CD4-positive, alpha-beta T cell treated with Interleukin-17A for 4 hours (primary cell): Measurements from ENCODE around the gene MRPL23.
A peak's percentile ranks its signal among the peaks of the same experiment; 100 is the strongest.

Source experiments
- DNase-seq: peaks from one replicate; pipeline ENCODE4 v3.0.0-alpha.2; 2020; ENCODE audit warnings: mixed read lengths

The MRPL23 gene

GRCh38 chr11:1946812-1947484 is at the start of gene MRPL23:
TSS of gene MRPL23 (plus strand) at chr11:1947332. CDS start at chr11:1947363, 31 bp downstream.
- no peak for DNase-seq

DNA sequence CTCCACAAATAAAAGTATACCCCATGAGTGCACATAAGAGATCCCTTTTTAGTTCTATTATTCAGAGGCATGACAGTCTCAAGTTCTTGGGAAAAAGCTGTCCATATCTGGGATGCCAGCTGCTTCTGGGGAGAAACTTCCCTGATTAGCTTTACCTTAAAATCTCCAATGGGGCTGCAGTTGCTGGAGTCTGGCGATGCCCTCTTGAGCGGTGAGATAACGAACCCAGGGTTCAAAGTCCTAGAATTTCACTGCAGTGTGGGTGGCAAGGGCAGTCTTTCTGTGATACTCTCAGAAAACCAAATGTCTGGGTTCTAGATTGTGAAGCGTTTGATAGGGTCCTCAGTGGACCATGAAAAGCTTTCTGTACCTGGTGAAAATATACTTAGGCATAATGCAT is 48.0 kb upstream of the MRPL23 start:
- DNase-seq = no peak

DNA sequence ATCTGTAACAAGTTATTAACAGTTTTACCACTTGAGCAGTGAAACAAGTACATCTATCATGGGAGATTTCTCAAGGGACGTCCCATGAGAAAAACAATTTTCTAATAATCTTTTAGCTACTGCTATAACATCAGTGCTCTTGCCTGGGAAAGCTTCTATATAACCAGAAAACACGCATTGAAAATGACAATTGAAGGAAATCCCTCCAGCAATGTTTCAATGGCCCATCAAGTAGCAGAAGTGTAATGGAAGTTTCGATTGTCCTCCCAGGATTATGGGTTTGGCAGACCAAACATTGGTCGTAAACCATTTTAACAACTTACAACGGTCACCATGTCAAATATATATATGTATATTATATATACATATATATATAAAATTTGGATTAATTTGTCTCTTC is 47.4 kb upstream of the MRPL23 start:
- no peak for DNase-seq

DNA sequence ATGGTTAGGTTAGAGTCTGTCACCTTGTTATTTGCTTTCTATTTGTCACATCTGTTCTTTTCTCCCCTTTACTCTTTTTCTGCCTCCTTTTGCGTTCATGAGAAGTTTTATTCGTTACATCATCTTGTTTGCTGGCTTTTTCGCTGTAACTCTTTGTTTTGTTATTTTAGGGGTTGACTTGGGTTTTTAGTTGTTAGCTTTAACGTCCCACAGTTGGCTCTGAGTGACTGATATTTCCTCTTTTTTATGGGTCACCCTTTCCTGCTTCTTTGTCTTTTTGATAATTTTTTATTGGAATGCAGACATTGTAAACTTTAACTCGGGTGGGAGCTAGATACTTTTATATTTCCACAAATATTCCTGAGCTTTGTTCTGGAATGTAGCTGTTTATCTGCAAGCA is 41.0 kb upstream of the MRPL23 start:
- no peak for DNase-seq

- DNase-seq = no peak
Measured at GRCh38 chr11:1906611-1907423, 40.3 kb upstream of the MRPL23 start.

DNA sequence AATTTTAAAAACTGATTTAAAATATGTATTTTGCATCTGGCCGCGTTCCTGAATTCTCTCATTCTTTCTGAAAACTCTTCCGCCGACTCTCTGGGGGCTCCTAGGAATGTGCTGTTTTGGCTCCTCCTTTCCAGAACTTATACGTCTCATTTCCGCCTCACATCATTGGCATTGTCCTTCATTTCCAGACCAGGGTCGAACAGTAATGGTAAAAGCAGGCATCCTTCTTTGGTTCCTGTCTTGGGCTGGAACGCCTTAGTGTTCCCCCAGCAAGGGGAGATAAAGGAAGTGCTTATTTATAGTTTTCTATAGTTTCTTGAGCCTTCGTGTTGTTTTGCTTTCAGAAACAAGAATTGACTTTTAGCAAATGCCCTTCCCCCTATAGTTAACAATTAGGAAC is 38.5 kb upstream of the MRPL23 start:
- no peak for DNase-seq

- no peak for DNase-seq
Measured at GRCh38 chr11:1909524-1909923, 37.6 kb upstream of the MRPL23 start.

GRCh38 chr11:1912289-1912878 is 34.7 kb upstream of the MRPL23 start:
- no peak for DNase-seq

- DNase-seq = no peak
Measured at GRCh38 chr11:1913271-1914060, 33.7 kb upstream of the MRPL23 start.

DNA sequence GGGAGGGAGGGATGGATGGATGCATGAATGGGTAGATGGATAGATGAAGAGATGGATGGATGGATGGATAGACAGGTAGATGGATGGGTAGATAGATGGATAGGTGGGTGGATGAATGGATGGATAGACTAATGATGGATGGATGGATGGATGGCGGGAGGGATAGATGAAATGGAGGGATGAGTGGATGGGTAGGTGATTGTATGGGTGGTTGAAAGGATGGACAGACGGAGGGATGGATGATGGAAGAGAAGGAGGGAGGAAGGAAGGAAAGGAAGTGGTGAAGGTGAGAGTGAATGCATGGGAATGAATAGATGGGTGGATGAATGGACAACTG is 31.4 kb upstream of the MRPL23 start:
- DNase-seq = no peak

GRCh38 chr11:1916132-1916985 is 30.8 kb upstream of the MRPL23 start:
- no peak for DNase-seq

DNA sequence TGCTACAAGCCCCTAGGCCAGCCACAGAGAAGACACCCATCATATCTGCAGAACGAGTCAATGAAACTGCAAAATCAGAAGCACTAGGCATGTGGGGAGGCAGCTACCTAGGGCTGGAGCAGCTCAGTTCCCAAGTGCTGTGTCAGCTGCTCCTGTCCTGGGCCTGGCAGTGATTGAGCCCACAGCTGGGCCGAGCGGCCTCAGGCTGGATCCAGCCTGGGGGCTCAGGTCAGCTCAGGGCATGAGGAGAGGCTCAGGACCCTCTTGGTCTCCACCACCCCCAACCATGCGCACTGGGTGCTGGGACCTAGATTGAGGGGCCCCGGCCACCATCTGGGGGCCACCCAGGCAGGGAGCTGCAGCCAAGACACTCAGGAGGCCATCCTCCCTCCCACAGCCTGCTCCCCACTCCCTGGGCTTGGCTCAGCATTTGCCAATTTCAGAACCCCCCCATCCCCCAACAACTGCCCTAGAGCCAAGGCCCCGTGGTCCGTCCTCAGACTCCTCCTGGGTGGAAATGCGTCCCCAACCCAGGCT is 30.1 kb upstream of the MRPL23 start:
- no peak for DNase-seq

- DNase-seq = peak; percentile 26
Measured at GRCh38 chr11:1917523-1918435, 29.4 kb upstream of the MRPL23 start.

- DNase-seq = peak; percentile 20
Measured at GRCh38 chr11:1918436-1919315, 28.5 kb upstream of the MRPL23 start.

GRCh38 chr11:1919391-1920127 is 27.6 kb upstream of the MRPL23 start, which contains the start of gene TNNT3:
TSS of gene TNNT3 (plus strand) at chr11:1919703. CDS start at chr11:1922875, 3,172 bp downstream.
- no peak for DNase-seq

DNA sequence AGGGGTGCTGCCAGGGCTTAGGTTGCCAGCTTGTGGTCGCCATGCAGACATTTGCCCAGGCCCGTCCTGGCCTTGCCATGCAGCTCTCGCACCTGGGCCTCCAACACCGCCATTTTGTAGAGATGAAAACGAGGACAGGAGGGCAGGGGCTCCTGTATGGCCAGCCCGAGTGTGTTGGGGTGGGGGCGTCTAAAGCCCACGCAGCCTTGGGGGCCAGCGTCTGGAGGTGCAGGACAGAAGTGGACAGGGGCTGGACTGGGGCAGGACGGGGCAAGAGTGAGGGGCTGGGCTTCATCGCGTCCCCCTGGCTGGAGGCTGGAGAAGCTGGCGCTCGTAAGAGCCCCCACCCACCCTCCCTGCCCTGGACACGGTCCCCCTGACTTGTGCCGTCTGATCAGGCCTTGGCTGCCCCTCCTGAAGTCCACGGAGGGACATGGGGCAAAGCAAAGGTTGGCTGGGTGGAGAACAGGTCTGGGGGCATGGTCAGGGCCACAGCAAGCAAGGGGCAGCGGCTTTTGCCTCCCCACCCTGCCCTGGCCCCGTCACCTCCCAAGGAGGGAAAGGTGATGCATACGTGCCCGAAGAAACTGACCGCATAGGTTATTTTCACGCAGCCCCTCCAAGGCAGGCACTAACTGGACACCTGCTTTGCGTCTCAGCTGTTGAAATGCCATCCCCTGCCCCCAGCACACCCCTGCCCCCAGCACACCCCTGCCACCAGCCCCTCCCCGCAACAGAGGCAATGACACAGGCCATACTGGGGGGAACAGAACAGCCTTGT is 26.8 kb upstream of the MRPL23 start:
- no peak for DNase-seq

DNA sequence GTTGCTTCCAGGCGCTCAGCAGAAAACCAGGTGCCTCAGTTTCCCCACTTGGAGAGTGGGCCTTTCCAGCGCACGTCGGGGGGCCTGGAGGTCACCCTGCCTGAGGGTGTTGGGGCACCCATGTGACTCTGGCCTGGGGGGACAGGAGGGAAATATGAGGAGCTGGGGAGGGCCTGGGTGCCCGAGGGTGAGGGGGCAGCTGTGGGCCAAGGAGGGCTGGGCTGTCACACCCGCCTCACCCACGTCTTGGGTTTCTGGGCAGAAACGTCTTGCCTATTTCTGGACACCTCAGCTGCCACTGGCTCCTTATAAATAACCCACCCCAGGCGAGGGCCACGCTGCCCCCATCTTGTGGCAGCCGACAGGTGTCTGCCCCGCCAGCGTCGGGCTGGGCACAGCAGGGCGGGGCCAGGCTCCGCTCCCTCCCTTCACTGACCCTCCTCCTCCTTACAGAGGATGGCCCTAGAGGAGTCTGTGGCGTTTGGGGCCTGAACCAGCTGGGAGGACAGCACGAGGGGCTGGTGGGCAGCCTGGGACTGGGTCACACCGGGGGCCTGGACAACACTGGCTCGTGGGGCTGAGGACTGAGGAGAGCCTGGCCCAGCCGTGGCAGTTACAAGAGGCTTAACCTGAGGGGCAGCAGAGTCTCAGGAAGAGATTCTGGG is 26.1 kb upstream of the MRPL23 start:
- DNase-seq = no peak
